IPS-20b (cell line): Measurements from ENCODE around the gene MGAT3.
"Not testable (repeated sequence)": the region's sequence is repeated elsewhere in the genome, so short reads cannot be mapped to it uniquely, and the experiment has no call there.

Experiments used
- H3K27ac ChIP-seq: one replicate; pipeline ENCODE4 v1.5.1; 2013; ENCODE audit warnings: low read length
- H3K27me3 ChIP-seq: 2 replicates; pipeline ENCODE4 v1.6.1; 2013; ENCODE audit warnings: mild to moderate bottlenecking, low read length, inconsistent platforms; ENCODE audit not compliant: insufficient read depth
- H3K36me3 ChIP-seq: 2 replicates; pipeline ENCODE4 v1.6.1; 2013; ENCODE audit warnings: low read depth, mild to moderate bottlenecking, inconsistent platforms, low read length, moderate library complexity; ENCODE audit not compliant: insufficient read depth
- H3K4me1 ChIP-seq: 2 replicates; pipeline ENCODE4 v1.6.1; 2013; ENCODE audit warnings: mild to moderate bottlenecking, control low read depth, inconsistent platforms, low read length, moderate library complexity; ENCODE audit not compliant: insufficient read depth
- H3K4me3 ChIP-seq: 2 replicates; pipeline ENCODE4 v1.5.1; 2013; ENCODE audit warnings: mild to moderate bottlenecking, low read length, inconsistent platforms
- H3K9ac ChIP-seq: 2 replicates; pipeline ENCODE4 v1.6.1; 2013; ENCODE audit warnings: low read depth, mild to moderate bottlenecking, inconsistent platforms, low read length, moderate library complexity
- H3K9me3 ChIP-seq: 2 replicates; pipeline ENCODE4 v1.6.1; 2013; ENCODE audit warnings: mild to moderate bottlenecking, low read depth, low read length, inconsistent platforms; ENCODE audit not compliant: insufficient read depth

Gene MGAT3

GRCh38 chr22:39456522-39457197 lies at the start of gene MGAT3:
Gene MGAT3, plus strand, starts transcription at chr22:39457012. Its CDS starts 30,336 bp downstream, at chr22:39487348.
- peaks cover 4% of the 10 kb centered on the region; the same call in 1 of the 2 replicates for H3K4me1 ChIP-seq
- no peaks in the 10 kb centered on the region for H3K9me3 ChIP-seq
- H3K9ac ChIP-seq, result peak within 1 kb of the TSS; percentile 59; the same call in 1 of the 2 replicates
- H3K36me3 ChIP-seq, result no peaks in the 10 kb centered on the region
- peaks cover 43% of the 10 kb centered on the region for H3K27me3 ChIP-seq
- peak within 1 kb of the TSS; percentile 72; the same call in 1 of the 2 replicates for H3K4me3 ChIP-seq
- no peak within 1 kb of the TSS for H3K27ac ChIP-seq

GRCh38 chr22:39408173-39408572 lies 48.6 kb upstream of the MGAT3 start:
- Histone ChIP-seq H3K4me3 (no peak overlapping the region), H3K27ac (no peak overlapping the region), H3K36me3 (no peaks in the 10 kb centered on the region), H3K9ac (no peak overlapping the region), H3K27me3 (no peaks in the 10 kb centered on the region), H3K9me3 (no peaks in the 10 kb centered on the region), H3K4me1 (no peaks in the 10 kb centered on the region)

- H3K4me1 ChIP-seq, result no peaks in the 10 kb centered on the region
These were observed 48.0 kb upstream of the MGAT3 start for GRCh38 chr22:39408807-39409206.

GRCh38 chr22:39409516-39410029 lies 47.2 kb upstream of the MGAT3 start:
- no peaks in the 10 kb centered on the region for H3K9me3 ChIP-seq
- no peaks in the 10 kb centered on the region for H3K4me1 ChIP-seq
- no peak overlapping the region for H3K4me3 ChIP-seq
- no peak overlapping the region for H3K9ac ChIP-seq
- no peaks in the 10 kb centered on the region for H3K36me3 ChIP-seq
- H3K27me3 ChIP-seq, result no peaks in the 10 kb centered on the region
- no peak overlapping the region for H3K27ac ChIP-seq

More at GRCh38 chr22:39408807-39409206, 48.0 kb upstream of the MGAT3 start:
- H3K36me3 ChIP-seq, result no peaks in the 10 kb centered on the region
- H3K9me3 ChIP-seq, result no peaks in the 10 kb centered on the region
- no peak overlapping the region for H3K4me3 ChIP-seq
- no peak overlapping the region for H3K27ac ChIP-seq
- no peak overlapping the region for H3K9ac ChIP-seq
- H3K27me3 ChIP-seq, result no peaks in the 10 kb centered on the region

- no peaks in the 10 kb centered on the region for H3K4me1 ChIP-seq
These were observed 46.5 kb upstream of the MGAT3 start for GRCh38 chr22:39410264-39410663.

GRCh38 chr22:39411828-39412365 lies 44.9 kb upstream of the MGAT3 start:
- not testable (repeated sequence) for H3K4me3 ChIP-seq, H3K27ac ChIP-seq, H3K4me1 ChIP-seq, H3K9me3 ChIP-seq, H3K27me3 ChIP-seq, H3K9ac ChIP-seq, H3K36me3 ChIP-seq

More at GRCh38 chr22:39410264-39410663, 46.5 kb upstream of the MGAT3 start:
- H3K27ac ChIP-seq, result no peak overlapping the region
- no peak overlapping the region for H3K4me3 ChIP-seq
- H3K36me3 ChIP-seq, result no peaks in the 10 kb centered on the region
- H3K9ac ChIP-seq, result no peak overlapping the region
- no peaks in the 10 kb centered on the region for H3K27me3 ChIP-seq
- H3K9me3 ChIP-seq, result no peaks in the 10 kb centered on the region

GRCh38 chr22:39413204-39413603 lies 43.6 kb upstream of the MGAT3 start:
- H3K36me3 ChIP-seq, result peaks cover 14% of the 10 kb centered on the region; the same call in 1 of the 2 replicates
- not testable (repeated sequence) for H3K9ac ChIP-seq, H3K4me1 ChIP-seq, H3K9me3 ChIP-seq, H3K27ac ChIP-seq, H3K27me3 ChIP-seq, H3K4me3 ChIP-seq

- Histone ChIP-seq H3K4me3 (no peak overlapping the region), H3K27me3 (no peaks in the 10 kb centered on the region), H3K9ac (no peak overlapping the region), H3K4me1 (no peaks in the 10 kb centered on the region), H3K9me3 (no peaks in the 10 kb centered on the region), H3K27ac (no peak overlapping the region), H3K36me3 (peaks cover 26% of the 10 kb centered on the region)
These were observed 42.4 kb upstream of the MGAT3 start for GRCh38 chr22:39414377-39414776.

GRCh38 chr22:39414886-39415285 lies 41.9 kb upstream of the MGAT3 start:
- H3K4me1 ChIP-seq, result no peaks in the 10 kb centered on the region
- H3K27ac ChIP-seq, result no peak overlapping the region
- no peak overlapping the region for H3K4me3 ChIP-seq
- no peaks in the 10 kb centered on the region for H3K27me3 ChIP-seq
- H3K36me3 ChIP-seq, result peaks cover 31% of the 10 kb centered on the region
- no peak overlapping the region for H3K9ac ChIP-seq
- H3K9me3 ChIP-seq, result no peaks in the 10 kb centered on the region

GRCh38 chr22:39415506-39415905 lies 41.3 kb upstream of the MGAT3 start:
- no peak overlapping the region for H3K9ac ChIP-seq
- H3K36me3 ChIP-seq, result peaks cover 37% of the 10 kb centered on the region
- H3K9me3 ChIP-seq, result no peaks in the 10 kb centered on the region
- no peak overlapping the region for H3K4me3 ChIP-seq
- no peaks in the 10 kb centered on the region for H3K4me1 ChIP-seq
- no peak overlapping the region for H3K27ac ChIP-seq
- H3K27me3 ChIP-seq, result no peaks in the 10 kb centered on the region

- Histone ChIP-seq H3K4me3 (no peak overlapping the region), H3K36me3 (peaks cover 42% of the 10 kb centered on the region), H3K9ac (no peak overlapping the region), H3K9me3 (no peaks in the 10 kb centered on the region), H3K27ac (no peak overlapping the region), H3K4me1 (no peaks in the 10 kb centered on the region), H3K27me3 (no peaks in the 10 kb centered on the region)
These were observed 40.5 kb upstream of the MGAT3 start for GRCh38 chr22:39416319-39416718.

GRCh38 chr22:39417641-39418040 lies 39.2 kb upstream of the MGAT3 start:
- Histone ChIP-seq H3K9ac (no peak overlapping the region), H3K4me3 (no peak overlapping the region), H3K27me3 (no peaks in the 10 kb centered on the region), H3K27ac (no peak overlapping the region), H3K9me3 (no peaks in the 10 kb centered on the region), H3K4me1 (no peaks in the 10 kb centered on the region), H3K36me3 (peaks cover 51% of the 10 kb centered on the region)
